HEK293 (cell line): ENCODE results near the gene PTPRG.

Experiments
- CTCF ChIA-PET: fragments of 350-600 bp; formaldehyde crosslinking; extraction: SDS; loops from one replicate; lab custom pipeline; 2021; ENCODE audit warnings: antibody characterized with exemption; lab: Yijun Ruan, JAX
- POLR2A ChIA-PET: fragments of 300-600 bp; formaldehyde crosslinking; extraction: SDS; loops from one replicate; lab custom pipeline; 2020; ENCODE audit warnings: antibody characterized with exemption, inconsistent platforms; lab: Yijun Ruan, JAX
- H3K27ac ChIP-seq: fragments of 200-500 bp; sonication (Bioruptor generic); 2 replicates; pipeline ENCODE4 v1.5.1; 2014; ENCODE audit warnings: low read depth, low read length, control low read depth, inconsistent platforms; ENCODE audit errors: extremely low read depth
- H3K36me3 ChIP-seq, 2 experiments: fragments of 200-500 bp in 1 of 2; sonication (Bioruptor generic) in 1 of 2; 1 replicate in 1 of 2; 2 replicates in 1 of 2; pipeline ENCODE4 v1.5.1; 2014 to 2017; ENCODE audit warnings: inconsistent platforms in 2 of 2, low read length in 2 of 2; ENCODE audit not compliant: control insufficient read depth in 2 of 2, insufficient read depth in 1 of 2
- H3K4me1 ChIP-seq: fragments of 200-500 bp; sonication (Bioruptor generic); 2 replicates; pipeline ENCODE4 v1.5.1; 2014; ENCODE audit warnings: mild to moderate bottlenecking, low read length, inconsistent platforms; ENCODE audit not compliant: control insufficient read depth, insufficient read depth
- H3K4me3 ChIP-seq: 2 replicates; pipeline ENCODE4 v1.5.1; 2011; ENCODE audit warnings: low read depth, mild to moderate bottlenecking, control low read depth, low read length, moderate library complexity
- H3K9me3 ChIP-seq: fragments of 200-500 bp; sonication (Bioruptor generic); 2 replicates; pipeline ENCODE4 v1.5.1; 2014; ENCODE audit warnings: low read depth, low read length, inconsistent platforms; ENCODE audit not compliant: control insufficient read depth, insufficient read depth
- BCL11B ChIP-seq: fragments of 450-650 bp; formaldehyde crosslinking; IDR thresholded peaks from 2 replicates; pipeline ENCODE4 v1.5.1; 2016; ENCODE audit warnings: low read depth, missing biosample characterization, missing genetic modification characterization
- ELK4 ChIP-seq: IDR thresholded peaks from 2 replicates; pipeline ENCODE4 v1.6.1; 2011; ENCODE audit warnings: mild to moderate bottlenecking, low read depth, low read length, borderline replicate concordance
- KLF7 ChIP-seq: fragments of 450-650 bp; formaldehyde crosslinking; IDR thresholded peaks from 2 replicates; pipeline ENCODE4 v1.5.1; 2016; ENCODE audit warnings: missing biosample characterization, missing genetic modification characterization, borderline replicate concordance
- PRDM6 ChIP-seq: fragments of 450-650 bp; formaldehyde crosslinking; IDR thresholded peaks from 2 replicates; pipeline ENCODE4 v1.5.1; 2017; ENCODE audit warnings: missing biosample characterization, missing genetic modification characterization
- YY1 ChIP-seq: fragments of 450-650 bp; formaldehyde crosslinking; IDR thresholded peaks from 2 replicates; pipeline ENCODE4 v1.5.1; 2018; ENCODE audit warnings: missing biosample characterization, missing genetic modification characterization
- ZBTB20 ChIP-seq: fragments of 450-650 bp; formaldehyde crosslinking; IDR thresholded peaks from 2 replicates; pipeline ENCODE4 v1.5.1; 2016; ENCODE audit warnings: missing biosample characterization, missing genetic modification characterization
- ZNF140 ChIP-seq: fragments of 450-650 bp; formaldehyde crosslinking; IDR thresholded peaks from 2 replicates; pipeline ENCODE4 v1.5.1; 2016; ENCODE audit warnings: missing biosample characterization, missing genetic modification characterization
- ZNF155 ChIP-seq: fragments of 450-650 bp; formaldehyde crosslinking; IDR thresholded peaks from 2 replicates; pipeline ENCODE4 v1.5.1; 2016; ENCODE audit warnings: missing biosample characterization, missing genetic modification characterization
- ZNF214 ChIP-seq: fragments of 450-650 bp; formaldehyde crosslinking; IDR thresholded peaks from 2 replicates; pipeline ENCODE4 v1.5.1; 2017; ENCODE audit warnings: missing biosample characterization, mild to moderate bottlenecking, missing genetic modification characterization, borderline replicate concordance
- ZNF221 ChIP-seq: fragments of 450-650 bp; formaldehyde crosslinking; IDR thresholded peaks from 2 replicates; pipeline ENCODE4 v1.5.1; 2017; ENCODE audit warnings: missing biosample characterization, missing genetic modification characterization, borderline replicate concordance
- ZNF223 ChIP-seq: fragments of 450-650 bp; formaldehyde crosslinking; IDR thresholded peaks from 2 replicates; pipeline ENCODE4 v1.5.1; 2016; ENCODE audit warnings: missing biosample characterization, missing genetic modification characterization
- ZNF354C ChIP-seq: fragments of 450-650 bp; formaldehyde crosslinking; IDR thresholded peaks from 2 replicates; pipeline ENCODE4 v1.5.1; 2016; ENCODE audit warnings: missing biosample characterization, missing genetic modification characterization, low read depth, borderline replicate concordance
- ZNF398 ChIP-seq: fragments of 450-650 bp; formaldehyde crosslinking; IDR thresholded peaks from 2 replicates; pipeline ENCODE4 v1.5.1; 2017; ENCODE audit warnings: missing biosample characterization, missing genetic modification characterization
- ZNF433 ChIP-seq: fragments of 450-650 bp; formaldehyde crosslinking; IDR thresholded peaks from 2 replicates; pipeline ENCODE4 v1.5.1; 2016; ENCODE audit warnings: missing biosample characterization, missing genetic modification characterization, low read depth
- ZNF501 ChIP-seq: fragments of 450-650 bp; formaldehyde crosslinking; IDR thresholded peaks from 2 replicates; pipeline ENCODE4 v1.5.1; 2016; ENCODE audit warnings: missing biosample characterization, missing genetic modification characterization
- ZNF530 ChIP-seq: fragments of 450-650 bp; formaldehyde crosslinking; IDR thresholded peaks from 2 replicates; pipeline ENCODE4 v1.5.1; 2016; ENCODE audit warnings: low read depth, missing biosample characterization, missing genetic modification characterization
- ZNF561 ChIP-seq: fragments of 450-650 bp; IDR thresholded peaks from 2 replicates; pipeline ENCODE4 v1.5.1; 2018; ENCODE audit warnings: missing biosample characterization, missing genetic modification characterization, borderline replicate concordance
- ZNF747 ChIP-seq: fragments of 450-650 bp; formaldehyde crosslinking; IDR thresholded peaks from 2 replicates; pipeline ENCODE4 v1.5.1; 2016; ENCODE audit warnings: missing biosample characterization, missing genetic modification characterization

The PTPRG gene

GRCh38 chr3:62039586-62039985 is 478.2 kb downstream of the PTPRG start:
- H3K4me3 ChIP-seq = no peak overlapping the region
- CTCF ChIA-PET = no interaction called here
- H3K4me1 ChIP-seq = no peaks in the 10 kb centered on the region
- no peak overlapping the region for H3K27ac ChIP-seq
- POLR2A ChIA-PET = interaction anchor here (0.6 kb wide), 1 partner anchor 230 kb away, joined by 4 read pairs; no protein-coding TSS in a partner anchor
- no peaks in the 10 kb centered on the region for H3K36me3 ChIP-seq
- TF ChIP-seq ZNF155 (tag by site-specific recombination) (no peak), BCL11B (tag by site-specific recombination) (no peak), ZNF214 (tag by site-specific recombination) (no peak), ZNF747 (tag by site-specific recombination) (no peak), YY1 (tag by site-specific recombination) (no peak), ZNF530 (no peak), ZNF398 (tag by site-specific recombination) (no peak), ZNF561 (tag by site-specific recombination) (no peak), ZNF433 (no peak)
- no peaks in the 10 kb centered on the region for H3K9me3 ChIP-seq

- no peaks in the 10 kb centered on the region for H3K9me3 ChIP-seq
- no peak overlapping the region for H3K4me3 ChIP-seq
- H3K27ac ChIP-seq = no peak overlapping the region
- POLR2A ChIA-PET = no interaction called here
- H3K36me3 ChIP-seq = no peaks in the 10 kb centered on the region
- CTCF ChIA-PET = no interaction called here
- H3K4me1 ChIP-seq = no peaks in the 10 kb centered on the region
- TF ChIP-seq ZNF398 (tag by site-specific recombination) = 0 out of 2 replicates have a peak, but pooled peaks have one; percentile 16
- TF ChIP-seq ELK4 = no peak
- TF ChIP-seq ZBTB20 (tag by site-specific recombination) = 0 out of 2 replicates have a peak, but pooled peaks have one; percentile 21
- no peak for TF ChIP-seq ZNF501 (tag by site-specific recombination)
Measured at GRCh38 chr3:62041681-62042080, 480.3 kb downstream of the PTPRG start.

GRCh38 chr3:62044874-62045411 is 483.6 kb downstream of the PTPRG start:
- CTCF ChIA-PET = interaction anchor here (0.6 kb wide), 1 partner anchor 189 kb away, joined by 7 read pairs; no protein-coding TSS in a partner anchor
- POLR2A ChIA-PET = no interaction called here
- no peaks in the 10 kb centered on the region for H3K9me3 ChIP-seq
- no peak overlapping the region for H3K27ac ChIP-seq
- no peak overlapping the region for H3K4me3 ChIP-seq
- H3K36me3 ChIP-seq = no peaks in the 10 kb centered on the region
- 0 out of 2 replicates have a peak, but pooled peaks cover 2% of the 10 kb centered on the region for H3K4me1 ChIP-seq
- TF ChIP-seq PRDM6 (tag by site-specific recombination) (no peak), KLF7 (tag by site-specific recombination) (no peak), ZNF354C (tag by site-specific recombination) (no peak), ZNF140 (tag by site-specific recombination) (no peak), ZNF221 (tag by site-specific recombination) (no peak), ZNF223 (tag by site-specific recombination) (no peak)
